Muscle layer of duodenum (tissue), 2 donors: ENCODE data around the gene LDLRAD4.

ENCODE experiments used
- H3K27ac ChIP-seq: one replicate; pipeline ENCODE4 v1.7.0; 2013; ENCODE audit warnings: mild to moderate bottlenecking, low read length
- H3K27me3 ChIP-seq: one replicate; pipeline ENCODE4 v1.7.0; 2013; ENCODE audit warnings: low read depth, mild to moderate bottlenecking, control low read depth, low read length
- H3K36me3 ChIP-seq, 2 donors: one replicate each; pipeline ENCODE4 v1.7.0; 2013; ENCODE audit warnings: low read length in 2 of 2, control low read depth in 1 of 2, mild to moderate bottlenecking in 1 of 2; ENCODE audit not compliant: insufficient read depth in 2 of 2, control insufficient read depth in 1 of 2
- H3K4me1 ChIP-seq, 2 donors: one replicate each; pipeline ENCODE4 v1.7.0; 2013; ENCODE audit warnings: low read length in 2 of 2, mild to moderate bottlenecking in 2 of 2, control low read depth in 1 of 2, moderate library complexity in 1 of 2; ENCODE audit not compliant: insufficient read depth in 2 of 2, control insufficient read depth in 1 of 2
- H3K4me3 ChIP-seq, 2 donors: one replicate each; pipeline ENCODE4 v1.7.0; 2013; ENCODE audit warnings: low read length in 2 of 2, low read depth in 1 of 2, mild to moderate bottlenecking in 1 of 2
- H3K9me3 ChIP-seq, 2 donors: one replicate each; pipeline ENCODE4 v1.7.0; 2013; ENCODE audit warnings: low read length in 2 of 2, control low read depth in 1 of 2, mild to moderate bottlenecking in 1 of 2; ENCODE audit not compliant: control insufficient read depth in 1 of 2
- donor health status: healthy.

LDLRAD4 gene

GRCh38 chr18:13292736-13293135, 74.2 kb downstream of the LDLRAD4 start:
- Histone ChIP-seq H3K9me3 (no peaks in the 10 kb centered on the region), H3K4me3 (no peak overlapping the region), H3K27me3 (no peaks in the 10 kb centered on the region), H3K27ac (no peak overlapping the region), H3K36me3 (peaks cover 0 to 4% of the 10 kb centered on the region in 2 donors), H3K4me1 (peaks cover 0 to 5% of the 10 kb centered on the region in 2 donors)

GRCh38 chr18:13294309-13294708, 75.7 kb downstream of the LDLRAD4 start:
- Histone ChIP-seq H3K27me3 (no peaks in the 10 kb centered on the region), H3K4me3 (no peak overlapping the region), H3K36me3 (peaks cover 0 to 4% of the 10 kb centered on the region in 2 donors), H3K9me3 (no peaks in the 10 kb centered on the region), H3K27ac (no peak overlapping the region), H3K4me1 (no peaks in the 10 kb centered on the region)

GRCh38 chr18:13295894-13296293, 77.3 kb downstream of the LDLRAD4 start:
- Histone ChIP-seq H3K36me3 (peaks cover 0 to 4% of the 10 kb centered on the region in 2 donors), H3K27ac (no peak overlapping the region), H3K9me3 (no peaks in the 10 kb centered on the region), H3K4me3 (no peak overlapping the region), H3K27me3 (no peaks in the 10 kb centered on the region), H3K4me1 (no peaks in the 10 kb centered on the region)

- Histone ChIP-seq H3K4me3 (no peak overlapping the region), H3K27ac (no peak overlapping the region), H3K4me1 (peaks cover 0 to 4% of the 10 kb centered on the region in 2 donors), H3K36me3 (peaks cover 0 to 4% of the 10 kb centered on the region in 2 donors), H3K27me3 (no peaks in the 10 kb centered on the region), H3K9me3 (no peaks in the 10 kb centered on the region)
These were observed 78.5 kb downstream of the LDLRAD4 start for GRCh38 chr18:13296867-13297574.

GRCh38 chr18:13298262-13298661, 79.7 kb downstream of the LDLRAD4 start:
- Histone ChIP-seq H3K4me1 (peaks cover 0 to 16% of the 10 kb centered on the region in 2 donors), H3K4me3 (no peak overlapping the region), H3K36me3 (peaks cover 0 to 4% of the 10 kb centered on the region in 2 donors), H3K27ac (no peak overlapping the region), H3K9me3 (no peaks in the 10 kb centered on the region), H3K27me3 (no peaks in the 10 kb centered on the region)

GRCh38 chr18:13300029-13300428, 81.5 kb downstream of the LDLRAD4 start:
- H3K4me3 ChIP-seq: no peak overlapping the region
- H3K36me3 ChIP-seq: peaks cover 0 to 4% of the 10 kb centered on the region in 2 donors
- H3K4me1 ChIP-seq: peaks cover 0 to 17% of the 10 kb centered on the region in 2 donors
- no peaks in the 10 kb centered on the region for H3K9me3 ChIP-seq
- no peaks in the 10 kb centered on the region for H3K27me3 ChIP-seq
- H3K27ac ChIP-seq: no peak overlapping the region

- Histone ChIP-seq H3K27ac (no peak overlapping the region), H3K4me3 (no peak overlapping the region), H3K36me3 (peaks cover 0 to 4% of the 10 kb centered on the region in 2 donors), H3K27me3 (no peaks in the 10 kb centered on the region), H3K9me3 (no peaks in the 10 kb centered on the region), H3K4me1 (peaks cover 0 to 17% of the 10 kb centered on the region in 2 donors)
These were observed 82.2 kb downstream of the LDLRAD4 start for GRCh38 chr18:13300796-13301195.

- Histone ChIP-seq H3K27ac (no peak overlapping the region), H3K36me3 (no peaks in the 10 kb centered on the region), H3K9me3 (no peaks in the 10 kb centered on the region), H3K4me3 (no peak overlapping the region), H3K27me3 (no peaks in the 10 kb centered on the region), H3K4me1 (peaks cover 0 to 17% of the 10 kb centered on the region in 2 donors)
These were observed 83.5 kb downstream of the LDLRAD4 start for GRCh38 chr18:13302040-13302439.

- Histone ChIP-seq H3K9me3 (no peaks in the 10 kb centered on the region), H3K36me3 (no peaks in the 10 kb centered on the region), H3K4me3 (no peak overlapping the region), H3K4me1 (peaks cover 0 to 17% of the 10 kb centered on the region in 2 donors), H3K27ac (no peak overlapping the region), H3K27me3 (no peaks in the 10 kb centered on the region)
These were observed 84.1 kb downstream of the LDLRAD4 start for GRCh38 chr18:13302457-13303225.

- H3K27ac ChIP-seq: no peak overlapping the region
- H3K36me3 ChIP-seq: no peaks in the 10 kb centered on the region
- H3K4me3 ChIP-seq: no peak overlapping the region
- H3K4me1 ChIP-seq: peaks cover 0 to 17% of the 10 kb centered on the region in 2 donors
- H3K27me3 ChIP-seq: no peaks in the 10 kb centered on the region
- H3K9me3 ChIP-seq: no peaks in the 10 kb centered on the region
These were observed 85.3 kb downstream of the LDLRAD4 start for GRCh38 chr18:13303756-13304364.

GRCh38 chr18:13305301-13305700, 86.7 kb downstream of the LDLRAD4 start:
- Histone ChIP-seq H3K27ac (no peak overlapping the region), H3K9me3 (no peaks in the 10 kb centered on the region), H3K4me3 (no peak overlapping the region), H3K27me3 (no peaks in the 10 kb centered on the region), H3K4me1 (peaks cover 0 to 17% of the 10 kb centered on the region in 2 donors), H3K36me3 (no peaks in the 10 kb centered on the region)
